GM12878 (cell line): Measurements from ENCODE around the gene MRTFB.

ENCODE experiments used
- ATF7 ChIP-seq: fragments of 450-650 bp; IDR thresholded peaks from 2 replicates; pipeline ENCODE4 v1.6.1; 2016; ENCODE audit warnings: low read depth, mild to moderate bottlenecking
- CTCF ChIP-seq, 3 experiments: IDR thresholded peaks in 2 of 3; conservative IDR thresholded peaks in 1 of 3; 2 replicates each; pipeline ENCODE4 v1.5.1; 2011; ENCODE audit warnings: low read depth in 3 of 3, low read length in 3 of 3, mild to moderate bottlenecking in 3 of 3, control low read depth in 2 of 3, moderate library complexity in 2 of 3, inconsistent platforms in 1 of 3, mixed read lengths in 1 of 3; ENCODE audit not compliant: control insufficient read depth in 2 of 3, insufficient read depth in 1 of 3; ENCODE audit errors: extremely low read depth in 1 of 3
- EZH2 ChIP-seq: IDR thresholded peaks from 2 replicates; pipeline ENCODE4 v1.6.1; 2012; ENCODE audit warnings: low read depth, mild to moderate bottlenecking, control low read depth, inconsistent platforms, low read length, borderline replicate concordance; ENCODE audit not compliant: control insufficient read depth
- HDGF ChIP-seq: fragments of 450-650 bp; IDR thresholded peaks from 2 replicates; pipeline ENCODE4 v1.6.1; 2016; ENCODE audit warnings: antibody characterized with exemption
- JUNB ChIP-seq: IDR thresholded peaks from 2 replicates; pipeline ENCODE4 v1.6.1; 2016; ENCODE audit warnings: antibody characterized with exemption, mild to moderate bottlenecking
- POLR2AphosphoS2 ChIP-seq: IDR thresholded peaks from 2 replicates; pipeline ENCODE4 v1.6.1; 2011; ENCODE audit warnings: low read depth, mild to moderate bottlenecking, low read length, improper control_type of control experiment, moderate library complexity
- POLR2AphosphoS5 ChIP-seq: IDR thresholded peaks from 2 replicates; pipeline ENCODE4 v1.6.1; 2011; ENCODE audit warnings: mild to moderate bottlenecking, low read length, inconsistent platforms
- PRDM15 ChIP-seq: fragments of 450-650 bp; formaldehyde crosslinking; IDR thresholded peaks from 2 replicates; pipeline ENCODE4 v1.4.0; 2020; ENCODE audit warnings: mild to moderate bottlenecking, moderate library complexity
- RAD21 ChIP-seq: IDR thresholded peaks from 2 replicates; pipeline ENCODE4 v1.6.1; 2011; ENCODE audit warnings: mild to moderate bottlenecking, low read depth, low read length, moderate library complexity; ENCODE audit not compliant: insufficient read depth
- RFX5 ChIP-seq: IDR thresholded peaks from 2 replicates; pipeline ENCODE4 v1.6.1; 2011; ENCODE audit warnings: low read depth, low read length, improper control_type of control experiment
- SPI1 ChIP-seq: IDR thresholded peaks from 2 replicates; pipeline ENCODE4 v1.6.1; 2011; ENCODE audit warnings: low read depth, mild to moderate bottlenecking, low read length, moderate library complexity, borderline replicate concordance; ENCODE audit not compliant: insufficient read depth
- ZNF384 ChIP-seq: IDR thresholded peaks from 2 replicates; pipeline ENCODE4 v1.6.1; 2012; ENCODE audit warnings: low read depth, mild to moderate bottlenecking, low read length, improper control_type of control experiment, borderline replicate concordance
- ZZZ3 ChIP-seq: IDR thresholded peaks from 2 replicates; pipeline ENCODE4 v1.6.1; 2011; ENCODE audit warnings: low read depth; ENCODE audit not compliant: control insufficient read depth, insufficient read length

- TF ChIP-seq CTCF (IDR thresholded peaks at IDR 0.05 in 2 of 3, conservative IDR thresholded peaks at IDR 0.05 in 1 of 3; ENCODE audit: control insufficient read depth in 2 of 3, extremely low read depth in 1 of 3, insufficient read depth in 1 of 3, low read depth in 3 of 3, low read length in 3 of 3) = no peak
- no peak for TF ChIP-seq POLR2AphosphoS2
- TF ChIP-seq ATF7 = no peak
- no peak for TF ChIP-seq POLR2AphosphoS5
- TF ChIP-seq RFX5 = no peak
- no peak for TF ChIP-seq EZH2
- no peak for TF ChIP-seq ZNF384
- no peak for TF ChIP-seq JUNB
- no peak for TF ChIP-seq PRDM15 (CRISPR knock-in tag)
- no peak for TF ChIP-seq HDGF
- no peak for TF ChIP-seq RAD21
- TF ChIP-seq SPI1 = no peak
- no peak for TF ChIP-seq ZZZ3
Measured at GRCh38 chr16:14275934-14276333, 204.8 kb downstream of the MRTFB start.
